HG03565 (cell line): Measurements from ENCODE around the gene PTPRN2.
"Not testable (repeated sequence)": the region's sequence is repeated elsewhere in the genome, so short reads cannot be mapped to it uniquely, and the experiment has no call there.

ENCODE experiments used
- ATAC-seq: cut with Tn5 transposase; IDR thresholded peaks from one replicate; pipeline ENCODE4 v1.9.1; 2021; ENCODE audit warnings: mild to moderate bottlenecking, moderate library complexity; ENCODE audit not compliant: unreplicated experiment

The PTPRN2 gene

DNA sequence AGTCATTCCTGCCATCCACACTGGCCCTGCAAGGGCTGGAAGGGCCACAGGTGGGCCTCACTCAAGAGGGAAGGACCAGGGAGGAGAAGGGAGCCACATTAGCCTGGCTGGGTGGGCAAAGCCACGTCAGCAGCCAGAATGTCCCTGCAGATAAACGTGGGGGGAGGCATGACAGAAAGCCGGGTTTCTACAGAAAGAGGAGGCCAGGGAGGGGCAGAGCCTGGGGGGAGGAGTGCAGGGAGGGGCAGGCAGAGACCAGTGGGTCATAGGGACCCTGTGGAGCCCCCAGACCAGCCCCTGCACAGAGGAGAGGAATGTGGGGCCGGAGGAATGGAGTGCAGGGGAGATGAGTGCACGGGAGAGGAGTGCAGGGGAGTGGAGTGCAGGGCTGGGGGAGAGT lies 590.2 kb downstream of the PTPRN2 start:
- no peak for ATAC-seq

DNA sequence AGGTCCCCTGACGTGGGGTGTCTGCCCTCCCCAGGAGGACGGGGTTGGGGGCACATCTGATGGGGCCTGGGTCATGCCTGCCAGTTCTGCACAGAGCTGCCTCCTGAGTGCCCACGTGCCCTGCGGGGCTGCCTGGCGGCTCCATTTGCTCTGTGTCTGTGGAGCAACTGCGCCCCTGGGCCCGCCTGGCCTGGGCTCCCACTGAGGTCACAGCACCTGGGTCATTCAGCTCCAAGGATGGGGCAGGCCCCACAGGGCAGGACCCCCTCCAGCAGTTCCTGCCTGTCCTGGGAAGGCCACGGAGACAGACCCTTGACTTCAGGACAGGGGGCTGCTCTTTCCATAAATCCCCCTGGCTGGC lies 590.6 kb downstream of the PTPRN2 start:
- ATAC-seq: no peak

DNA sequence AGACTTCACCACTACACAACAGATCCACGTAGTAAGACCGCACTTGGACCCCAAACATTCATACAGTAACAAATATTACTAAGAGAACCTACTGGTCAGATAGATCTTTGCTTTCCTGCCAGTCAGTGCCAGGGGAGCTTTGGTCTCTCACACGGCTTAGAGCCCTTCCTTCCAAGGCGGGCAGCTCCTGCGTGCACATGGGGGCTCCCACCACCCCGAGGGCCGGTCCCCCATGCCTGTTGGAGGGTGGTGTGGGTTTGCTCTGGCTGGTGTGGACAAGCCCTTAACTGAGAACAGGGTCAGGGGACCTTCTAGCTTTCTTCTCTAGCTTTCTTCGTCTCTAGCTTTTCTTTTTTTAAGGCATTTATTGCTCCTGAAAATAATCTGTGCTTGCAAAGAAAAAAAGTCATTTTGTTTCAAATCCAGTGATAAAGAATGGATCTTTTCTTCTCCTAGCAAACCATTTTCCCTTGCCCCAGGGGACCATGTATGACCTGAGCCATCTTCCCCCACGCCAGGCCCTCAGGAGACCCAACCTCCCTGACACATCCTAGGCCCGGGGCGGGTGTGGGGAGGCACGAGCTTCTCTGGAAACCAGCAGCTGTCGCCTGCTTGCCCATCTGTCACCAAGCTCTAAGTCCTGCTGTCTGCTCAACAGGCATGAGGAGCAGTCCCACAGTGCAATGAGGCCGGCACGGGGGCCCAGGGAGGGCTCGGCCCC lies 591.1 kb downstream of the PTPRN2 start:
- no peak for ATAC-seq

DNA sequence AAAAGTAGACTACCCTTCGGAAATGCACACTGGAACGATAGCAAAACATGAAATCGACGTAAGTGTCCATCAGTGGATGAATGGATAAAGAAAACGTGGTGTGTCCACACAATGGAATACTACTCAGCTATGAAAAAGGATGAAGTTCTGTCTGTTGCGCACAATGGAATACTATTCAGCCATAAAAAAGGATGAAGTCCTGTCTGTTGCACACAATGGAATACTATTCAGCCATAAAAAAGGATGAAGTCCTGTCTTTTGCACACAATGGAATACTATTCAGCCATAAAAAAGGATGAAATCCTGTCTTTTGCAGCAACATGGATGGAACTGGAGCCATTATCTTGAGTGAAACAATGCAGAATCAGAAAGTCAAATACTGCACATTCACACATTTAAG lies 591.8 kb downstream of the PTPRN2 start:
- no peak for ATAC-seq

DNA sequence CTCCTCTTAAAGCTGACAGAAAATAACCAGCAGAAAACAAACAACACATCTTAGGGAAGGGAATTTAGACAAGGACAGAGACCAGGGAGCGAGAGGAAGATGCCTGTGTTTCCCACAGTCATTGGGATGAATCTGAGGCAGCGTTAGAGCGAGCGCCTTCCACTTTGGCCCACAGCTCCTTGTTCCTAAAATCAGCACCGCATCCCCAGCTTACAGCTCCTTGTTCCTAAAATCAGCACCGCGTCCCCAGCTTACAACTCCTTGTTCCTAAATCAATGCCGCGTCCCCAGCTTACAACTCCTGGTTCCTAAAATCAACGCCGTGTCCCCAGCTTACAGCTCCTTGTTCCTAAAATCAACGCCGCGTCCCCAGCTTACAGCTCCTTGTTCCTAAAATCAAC lies 593.3 kb downstream of the PTPRN2 start:
- ATAC-seq: no peak

DNA sequence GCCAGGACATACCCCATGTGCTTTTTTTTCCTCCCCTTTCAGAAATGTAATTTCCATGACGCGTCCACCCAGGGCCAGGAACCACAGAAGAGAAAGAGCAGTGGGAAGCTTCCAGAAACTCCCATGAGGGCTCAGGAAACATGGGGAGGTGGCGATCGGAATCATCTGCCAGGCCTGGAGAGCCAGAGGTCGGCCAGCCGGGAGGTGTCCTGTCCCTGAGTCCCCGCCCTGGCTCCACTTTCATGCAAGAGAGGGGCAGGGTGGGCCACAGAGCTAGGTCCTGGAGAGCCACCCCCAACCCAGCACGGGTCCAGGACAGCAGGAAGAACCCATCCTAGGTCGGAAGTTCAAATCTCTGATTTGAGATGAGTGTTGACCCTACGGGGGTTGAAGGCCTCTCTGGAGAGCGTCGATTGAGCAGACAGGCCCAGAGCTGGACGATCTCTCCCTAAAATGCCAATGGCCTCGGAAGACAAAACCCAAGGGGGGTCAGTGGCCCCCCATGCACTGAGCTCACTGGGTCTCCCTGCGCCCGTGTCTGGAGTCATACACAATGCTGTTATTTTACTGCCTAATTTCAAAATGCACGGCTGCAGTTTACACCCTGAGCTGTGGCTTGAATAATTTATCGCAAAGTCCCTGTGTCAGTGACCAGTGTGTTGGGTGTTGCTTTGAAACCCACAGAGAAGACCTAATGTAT lies 594.1 kb downstream of the PTPRN2 start:
- ATAC-seq: no peak

DNA sequence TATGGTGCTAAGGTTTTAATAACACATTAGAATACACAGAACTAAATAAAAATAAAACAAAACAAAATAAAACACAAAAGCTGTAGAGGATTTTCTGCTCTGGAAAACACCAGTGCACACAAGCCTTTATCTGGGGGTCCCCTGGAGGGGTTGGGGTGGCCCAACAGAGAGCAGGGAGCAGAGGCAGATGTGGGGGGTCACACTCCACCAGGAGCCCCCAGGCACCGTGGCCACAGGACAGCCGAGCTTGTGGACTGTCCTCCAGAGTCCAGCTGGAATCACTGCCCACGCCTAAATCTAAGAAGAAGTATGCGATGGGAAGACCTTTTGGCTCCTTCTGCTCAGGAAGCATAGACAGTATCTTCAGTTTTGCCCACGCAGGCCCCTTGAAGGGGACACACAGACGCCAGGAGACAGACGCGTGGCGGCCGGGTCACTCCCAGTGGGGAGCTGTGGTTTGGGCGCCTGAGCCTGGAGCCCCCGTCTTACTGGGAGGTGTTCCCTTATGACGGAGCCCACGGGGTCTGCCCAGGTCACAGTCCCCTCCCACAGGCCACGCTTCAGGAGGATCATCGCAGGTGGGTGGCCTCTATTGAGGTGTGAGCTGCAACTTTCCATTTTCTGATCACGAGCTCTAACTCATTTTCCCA lies 595.0 kb downstream of the PTPRN2 start:
- no peak for ATAC-seq

DNA sequence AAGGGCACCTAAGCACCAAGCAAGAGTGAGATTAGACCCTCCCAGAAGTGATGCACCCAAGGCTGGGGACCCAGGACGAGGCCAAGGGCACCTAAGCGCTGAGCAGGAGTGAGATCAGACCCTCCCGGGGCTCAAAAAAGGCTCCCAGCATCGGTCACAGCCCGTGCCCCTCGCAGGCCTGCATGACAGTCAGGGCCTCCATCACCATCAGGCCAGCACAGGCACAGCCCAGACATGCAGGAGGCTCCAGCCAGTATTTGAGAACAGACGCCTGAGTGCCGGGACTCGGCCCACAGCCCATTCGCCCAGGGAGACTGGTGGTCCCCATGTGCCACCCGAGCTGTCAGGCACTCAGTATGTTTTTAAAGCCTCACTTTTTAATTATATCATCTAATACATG lies 595.9 kb downstream of the PTPRN2 start:
- ATAC-seq: no peak

DNA sequence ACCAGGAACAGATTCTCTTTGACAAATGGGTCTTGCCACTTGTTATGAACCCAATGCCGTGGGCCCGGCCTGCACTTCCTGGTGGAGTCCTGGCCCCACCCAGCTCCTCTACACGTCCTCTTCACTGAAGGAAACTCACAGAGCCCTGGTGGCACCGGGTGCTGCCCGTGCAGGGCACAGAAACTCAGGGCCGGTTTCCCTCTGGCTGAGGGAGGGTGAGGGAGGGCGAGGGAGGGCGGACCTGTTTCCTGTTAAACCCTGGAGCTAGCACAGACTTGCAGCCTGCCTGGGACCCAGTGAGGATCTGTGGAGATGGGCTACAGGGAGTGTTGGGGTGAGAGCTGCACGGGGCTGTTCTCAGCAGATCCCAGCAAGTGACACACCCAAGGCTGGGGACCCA lies 596.3 kb downstream of the PTPRN2 start:
- no peak for ATAC-seq

DNA sequence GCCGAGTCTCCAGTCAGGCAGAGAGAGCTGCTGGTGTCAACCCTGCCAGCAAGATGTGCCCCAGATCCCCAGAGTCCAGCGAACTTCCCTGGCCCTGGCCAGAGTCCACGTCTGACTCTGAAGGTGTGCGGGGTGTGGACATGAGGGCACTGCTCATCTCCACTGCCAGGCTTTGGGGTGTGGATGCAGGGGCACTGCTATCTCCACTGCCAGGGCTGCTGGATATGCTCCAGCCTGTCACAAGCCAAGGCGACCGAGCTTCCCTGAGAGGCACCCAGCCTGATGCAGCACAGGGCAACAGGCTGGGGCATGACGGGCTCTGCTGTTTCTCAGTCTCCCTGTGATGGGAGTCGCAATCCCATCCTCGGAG lies 596.8 kb downstream of the PTPRN2 start:
- ATAC-seq: no peak

DNA sequence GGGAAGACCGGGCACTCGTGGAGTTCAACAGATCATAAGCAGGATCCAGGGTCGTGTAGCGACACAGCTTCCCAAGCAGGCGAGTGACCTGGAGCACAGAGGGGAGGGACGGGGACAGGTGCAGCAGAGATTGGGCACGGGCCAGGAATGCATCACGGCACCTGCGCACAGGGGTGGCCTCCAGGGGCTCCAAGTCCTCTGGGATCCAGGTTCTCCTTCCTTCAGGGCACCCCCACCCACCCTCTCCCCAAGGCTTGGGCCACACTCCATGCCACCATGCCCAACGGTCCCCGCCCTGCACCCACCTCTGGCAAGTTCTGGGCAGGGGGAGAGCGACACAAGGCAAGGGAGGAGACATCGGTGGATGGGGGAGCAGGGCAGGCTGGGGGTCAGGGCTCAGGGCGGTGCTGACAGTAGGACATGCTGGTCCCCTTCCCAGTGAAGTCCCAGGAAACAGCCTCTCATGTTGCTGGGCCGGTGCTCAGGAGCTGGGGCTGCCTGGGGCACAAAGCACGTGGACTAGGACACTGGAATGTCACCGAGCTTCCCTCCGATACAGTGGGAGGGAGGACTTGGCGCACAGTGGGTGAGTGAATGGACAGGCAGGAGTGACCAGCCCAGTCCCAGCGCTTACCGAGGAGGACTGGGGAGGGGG lies 597.3 kb downstream of the PTPRN2 start:
- no peak for ATAC-seq

DNA sequence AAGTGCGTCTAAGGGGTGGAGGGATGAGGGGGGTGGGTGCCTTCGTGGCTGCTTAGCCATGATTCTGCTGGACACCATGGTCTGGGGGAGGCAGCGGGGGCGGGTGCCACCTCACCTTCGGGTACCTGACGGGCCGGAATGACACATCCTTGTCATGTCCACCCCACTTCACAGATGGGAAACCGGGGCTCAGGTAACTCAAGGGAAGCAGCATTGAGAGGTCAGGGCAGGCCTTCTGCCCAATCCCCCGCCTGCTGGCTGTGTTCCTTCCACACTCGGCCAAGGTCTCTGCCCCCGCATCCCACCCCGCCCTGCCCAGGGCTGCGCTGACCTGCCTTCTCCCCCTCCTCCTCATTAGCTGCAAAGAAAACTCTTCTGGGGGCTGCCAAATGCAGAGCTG lies 598.0 kb downstream of the PTPRN2 start:
- no peak for ATAC-seq

DNA sequence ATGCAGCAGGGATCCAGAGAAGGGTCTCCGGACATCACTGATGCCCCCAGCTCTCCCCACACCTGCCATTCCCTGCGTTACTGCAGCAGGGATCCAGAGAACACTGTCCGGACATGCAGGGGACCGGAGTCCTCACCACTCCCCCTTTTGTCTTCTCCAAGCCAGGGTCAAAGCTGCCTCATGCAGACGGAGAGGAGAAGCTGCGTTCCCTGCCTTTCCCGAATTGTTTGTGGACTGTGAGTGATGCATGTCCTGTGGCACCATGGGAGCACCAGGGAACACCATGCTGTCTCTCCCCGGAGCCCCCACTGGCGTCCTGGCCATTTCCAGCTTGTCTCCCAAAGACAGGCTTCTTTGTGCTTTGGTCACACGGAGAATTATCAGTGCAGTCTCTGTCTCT lies 599.7 kb downstream of the PTPRN2 start:
- ATAC-seq: no peak

DNA sequence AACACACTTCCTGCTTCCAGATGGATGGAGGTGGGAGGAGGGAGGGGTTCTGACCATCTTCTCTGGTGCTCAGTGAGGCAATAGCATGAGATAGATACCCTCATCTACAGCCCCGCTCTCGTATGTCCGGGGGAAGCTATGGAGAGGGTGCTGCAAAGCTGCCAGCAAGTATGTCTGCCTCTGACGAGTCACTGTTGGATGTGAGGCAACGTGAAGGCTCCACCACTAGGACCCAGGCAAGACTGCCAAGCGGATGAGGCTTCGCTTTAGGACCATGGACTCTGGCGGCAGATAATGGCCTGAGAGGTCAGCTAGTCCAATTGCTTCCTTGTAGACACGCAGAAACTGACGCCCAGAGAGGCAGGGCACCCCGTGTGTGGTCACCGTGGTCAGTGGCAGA lies 601.6 kb downstream of the PTPRN2 start:
- ATAC-seq: no peak

DNA sequence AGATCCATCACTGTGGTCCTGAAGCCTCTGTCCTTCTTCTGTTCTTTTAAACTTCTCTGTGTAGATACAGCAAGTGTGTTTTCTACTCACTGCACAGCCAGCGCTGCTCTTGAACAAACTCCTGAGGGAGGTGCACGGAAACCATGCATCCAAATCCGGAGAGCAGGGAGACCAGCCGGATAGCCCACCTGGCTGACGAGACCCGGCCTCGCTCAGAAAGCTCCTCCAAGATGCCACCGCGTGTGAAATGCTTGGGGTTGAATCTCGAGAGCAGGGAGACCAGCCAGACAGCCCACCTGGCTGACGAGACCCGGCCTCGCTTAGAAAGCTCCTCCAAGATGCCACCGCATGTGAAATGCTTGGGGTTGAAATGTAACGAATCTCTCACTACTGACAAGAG lies 602.0 kb downstream of the PTPRN2 start:
- ATAC-seq: no peak

DNA sequence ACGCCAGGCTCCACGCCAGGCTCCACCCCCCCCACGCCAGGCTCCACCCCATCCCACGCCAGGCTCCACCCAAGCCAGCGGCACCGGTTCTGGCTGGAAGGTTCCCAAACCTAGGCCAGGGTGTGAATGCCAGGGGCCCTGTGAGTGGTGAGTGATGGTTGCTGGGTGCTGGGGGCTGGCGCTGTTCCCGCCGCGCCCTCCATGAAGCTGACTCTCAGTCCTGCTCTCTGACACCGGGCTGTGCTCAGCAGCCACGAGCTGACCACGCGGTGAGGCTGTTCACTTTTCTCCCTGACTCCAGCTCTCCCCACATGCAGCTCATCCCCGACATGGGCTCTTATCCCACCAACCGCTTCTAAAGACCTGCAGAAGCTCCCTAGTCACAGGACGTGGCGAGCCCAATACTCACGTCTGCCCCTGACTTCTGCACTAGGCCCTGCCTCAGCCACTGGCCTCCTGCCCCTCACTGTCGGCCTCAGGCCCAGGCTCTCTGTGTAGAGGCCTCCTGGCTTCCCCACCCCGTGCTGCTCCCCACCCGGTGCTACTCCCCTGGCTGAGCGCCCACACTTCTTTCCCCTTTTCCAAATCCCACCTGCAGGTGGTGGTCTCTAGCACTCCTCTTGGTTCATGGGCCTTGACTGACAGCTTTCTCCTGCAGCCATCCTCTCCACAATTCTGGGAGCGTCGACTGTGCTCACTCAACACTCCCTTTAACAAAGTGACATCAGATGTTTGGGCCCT lies 603.0 kb downstream of the PTPRN2 start:
- no peak for ATAC-seq

DNA sequence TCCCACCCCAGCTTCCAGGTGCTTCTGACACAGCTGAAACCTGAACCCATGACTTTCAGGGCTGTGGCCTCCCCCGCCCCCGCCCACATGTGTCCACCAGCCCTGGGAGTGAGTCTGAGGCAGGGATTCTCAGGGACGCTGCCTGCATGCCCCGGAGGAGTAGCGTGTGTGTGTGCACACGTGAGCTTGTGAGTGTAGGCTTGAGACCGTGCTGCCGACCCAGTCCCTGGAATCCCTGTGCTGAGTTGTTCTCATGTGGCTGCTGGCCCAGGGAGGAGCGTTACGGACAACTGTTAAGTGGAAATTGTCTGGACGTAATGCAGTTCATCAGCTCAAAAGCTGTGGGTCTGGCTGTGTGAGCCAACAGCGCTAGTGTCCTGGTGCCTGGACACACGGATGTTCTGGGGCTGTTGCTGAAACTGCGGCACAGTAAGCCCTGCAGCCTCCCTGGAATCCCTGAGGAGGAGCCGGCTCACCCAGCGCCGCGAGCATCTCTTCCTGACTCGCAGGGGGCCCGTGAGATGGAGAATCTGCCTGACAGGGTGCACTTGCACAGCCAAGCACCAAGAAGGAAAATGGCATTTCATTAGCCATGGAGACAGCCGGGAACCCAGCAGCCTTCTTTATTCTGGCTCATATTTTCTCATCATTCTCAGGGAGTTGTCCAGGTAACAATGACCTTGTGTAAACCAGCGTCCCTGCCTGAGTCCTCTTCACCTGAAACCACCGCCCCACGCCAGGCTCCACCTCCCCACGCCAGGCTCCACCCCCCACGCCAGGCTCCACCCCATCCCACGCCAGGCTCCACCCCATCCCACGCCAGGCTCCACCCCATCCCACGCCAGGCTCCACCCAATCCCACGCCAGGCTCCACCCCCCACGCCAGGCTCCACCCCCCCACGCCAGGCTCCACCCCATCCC lies 603.9 kb downstream of the PTPRN2 start:
- no peak for ATAC-seq

DNA sequence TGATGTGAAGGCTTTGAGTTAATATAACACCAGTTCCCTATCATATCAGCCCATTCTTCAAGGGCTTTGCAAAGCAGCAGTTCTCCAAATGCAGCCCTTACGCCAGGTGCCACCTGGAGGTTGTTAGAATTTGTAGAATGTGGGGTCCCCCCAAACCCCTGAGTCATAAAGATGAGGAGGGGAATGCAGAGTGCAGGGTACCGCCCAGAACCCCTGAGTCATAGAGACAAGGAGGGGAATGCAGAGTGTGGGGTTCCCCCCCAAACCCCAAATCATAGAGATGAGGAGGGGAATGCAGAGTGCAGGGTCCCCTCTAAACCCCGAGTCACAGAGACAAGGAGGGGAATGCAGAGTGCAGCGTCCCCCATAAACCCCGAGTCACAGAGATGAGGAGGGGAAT lies 605.8 kb downstream of the PTPRN2 start:
- ATAC-seq: no peak

DNA sequence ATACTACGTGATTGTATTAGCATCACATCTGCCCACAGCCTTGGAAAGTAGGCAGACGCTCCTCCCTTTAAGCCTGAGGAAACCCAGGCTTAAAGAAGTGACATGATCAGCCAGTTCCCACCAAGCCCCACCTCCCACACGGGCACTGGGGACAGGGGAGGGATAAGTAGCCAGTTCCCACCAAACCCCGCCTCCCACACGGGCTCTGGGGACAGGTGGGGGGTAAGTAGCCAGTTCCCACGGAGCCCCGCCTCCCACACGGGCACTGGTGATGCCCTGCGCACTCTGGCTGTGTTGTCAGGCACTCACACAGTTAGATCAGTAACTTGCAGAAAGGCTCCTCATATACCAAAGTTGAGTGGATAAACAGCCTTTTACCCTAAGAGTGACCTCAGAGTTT lies 606.8 kb downstream of the PTPRN2 start:
- ATAC-seq: no peak

DNA sequence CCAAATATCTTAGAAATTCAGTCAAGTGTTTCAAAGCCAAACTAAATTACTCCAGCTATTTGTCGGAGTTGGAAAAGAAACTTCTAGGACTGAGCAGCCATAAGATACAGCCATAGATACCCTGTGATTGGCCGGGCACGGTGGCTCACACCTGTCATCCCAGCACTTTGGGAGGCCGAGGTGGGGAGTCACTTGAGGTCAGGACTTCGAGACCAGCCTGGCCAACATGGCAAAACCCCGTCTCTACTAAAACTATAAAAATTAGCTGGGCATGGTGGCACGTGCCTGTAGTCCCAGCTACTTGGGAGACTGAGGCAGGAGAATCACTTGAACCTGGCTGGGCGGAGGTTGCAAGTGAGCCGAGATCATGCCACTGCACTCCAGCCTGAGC lies 607.3 kb downstream of the PTPRN2 start:
- ATAC-seq: not testable (repeated sequence)
